Hematopoietic multipotent progenitor cell (in vitro differentiated cells): ENCODE data around the gene RCE1. TPM values are rescaled to one million over a fixed set of nuclear protein-coding genes. Genes with fewer than 3 reads are reported as not detected.

Experiments
- DNase-seq, 3 donors: peaks; one replicate each; pipeline ENCODE4 v3.0.0-alpha.2; 2011 to 2015; ENCODE audit warnings: low read depth in 2 of 3, low spot score in 2 of 3
- total RNA-seq: library from RNA; depleted of rRNA; stranded (reverse); fragments of >200 nt; gene quantifications from one replicate; pipeline ENCODE4 v1.2.3, GENCODE V29; 2012

The RCE1 gene
- total RNA-seq, 1 donor: 30.4 TPM

DNA sequence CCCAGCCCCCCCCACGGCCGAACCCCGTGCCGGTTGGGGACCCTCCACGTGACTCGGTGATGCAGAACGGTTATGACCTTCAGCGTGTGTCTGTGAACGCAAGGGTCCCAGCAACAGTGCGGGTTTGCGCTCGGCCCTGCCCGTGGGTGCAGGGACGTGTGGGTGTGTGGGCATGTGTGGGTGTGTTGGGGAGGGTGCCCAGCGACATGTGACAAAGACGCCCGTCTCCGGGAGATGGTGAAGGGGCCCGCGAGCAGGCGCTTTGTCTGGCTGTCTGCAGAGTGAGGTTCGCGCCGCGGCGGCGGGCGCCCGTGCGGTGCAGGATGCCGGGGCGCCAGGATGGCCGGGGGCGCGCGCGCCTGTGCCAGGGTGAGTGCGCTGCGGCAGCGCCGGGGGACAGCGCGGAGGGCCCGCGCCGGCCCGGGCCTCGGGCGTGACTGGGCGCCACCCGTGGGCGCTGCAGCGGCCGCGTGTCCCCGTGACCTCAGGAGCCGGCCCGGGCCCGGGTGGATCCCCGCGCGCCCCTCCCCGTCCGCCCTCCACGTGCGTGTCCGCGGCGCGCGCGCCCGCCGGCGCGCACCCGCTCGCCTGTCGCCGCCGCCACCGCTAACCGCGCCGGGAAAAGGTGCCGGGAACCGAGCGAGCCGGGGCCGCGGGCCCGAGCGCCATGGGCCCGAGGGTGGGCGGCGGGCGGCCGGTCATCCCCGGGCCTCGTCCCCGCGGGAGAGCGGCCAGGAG lies 13.4 kb downstream of the RCE1 start, which contains the start of gene LRFN4:
TSS of gene LRFN4 (plus strand) at position 569 of the 738 bp plus-strand sequence. CDS start 681 bp downstream, outside the sequence.
- peak in 1 of 3 donors; percentile 47 for DNase-seq

DNA sequence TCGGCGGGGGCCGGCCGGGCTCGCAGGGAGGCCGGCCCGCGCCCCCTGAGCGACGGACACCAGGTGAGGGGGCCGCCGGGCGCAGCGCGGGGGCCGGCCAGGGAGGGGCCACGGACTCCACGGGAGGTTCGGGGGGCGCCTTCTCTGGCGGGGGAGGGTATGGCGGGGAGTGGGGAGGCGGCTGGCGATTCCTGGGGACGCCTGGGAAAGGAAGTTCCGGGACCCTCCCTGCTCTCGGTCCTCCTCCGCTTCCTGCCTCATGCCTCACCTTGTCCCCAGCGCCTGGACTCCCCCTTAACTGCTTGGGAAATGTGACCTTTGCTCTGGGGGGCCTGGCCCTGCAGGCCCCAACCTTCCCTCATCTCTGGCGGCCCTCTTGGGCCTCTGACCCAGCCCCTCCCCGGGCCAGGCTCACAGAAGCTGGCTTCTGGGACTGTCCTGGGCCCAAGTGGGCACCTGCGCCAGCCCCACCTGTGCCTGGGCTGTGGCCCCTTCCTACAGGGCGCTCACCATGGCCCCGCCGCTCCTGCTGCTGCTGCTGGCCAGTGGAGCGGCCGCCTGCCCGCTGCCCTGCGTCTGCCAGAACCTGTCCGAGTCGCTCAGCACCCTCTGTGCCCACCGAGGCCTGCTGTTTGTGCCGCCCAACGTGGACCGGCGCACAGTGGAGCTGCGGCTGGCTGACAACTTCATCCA lies 14.1 kb downstream of the RCE1 start:
- DNase-seq: no peak

DNA sequence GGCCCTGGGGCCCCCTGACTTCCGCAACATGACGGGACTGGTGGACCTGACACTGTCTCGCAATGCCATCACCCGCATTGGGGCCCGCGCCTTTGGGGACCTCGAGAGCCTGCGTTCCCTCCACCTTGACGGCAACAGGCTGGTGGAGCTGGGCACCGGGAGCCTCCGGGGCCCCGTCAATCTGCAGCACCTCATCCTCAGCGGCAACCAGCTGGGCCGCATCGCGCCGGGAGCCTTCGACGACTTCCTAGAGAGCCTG lies 14.6 kb downstream of the RCE1 start:
- no peak for DNase-seq

DNA sequence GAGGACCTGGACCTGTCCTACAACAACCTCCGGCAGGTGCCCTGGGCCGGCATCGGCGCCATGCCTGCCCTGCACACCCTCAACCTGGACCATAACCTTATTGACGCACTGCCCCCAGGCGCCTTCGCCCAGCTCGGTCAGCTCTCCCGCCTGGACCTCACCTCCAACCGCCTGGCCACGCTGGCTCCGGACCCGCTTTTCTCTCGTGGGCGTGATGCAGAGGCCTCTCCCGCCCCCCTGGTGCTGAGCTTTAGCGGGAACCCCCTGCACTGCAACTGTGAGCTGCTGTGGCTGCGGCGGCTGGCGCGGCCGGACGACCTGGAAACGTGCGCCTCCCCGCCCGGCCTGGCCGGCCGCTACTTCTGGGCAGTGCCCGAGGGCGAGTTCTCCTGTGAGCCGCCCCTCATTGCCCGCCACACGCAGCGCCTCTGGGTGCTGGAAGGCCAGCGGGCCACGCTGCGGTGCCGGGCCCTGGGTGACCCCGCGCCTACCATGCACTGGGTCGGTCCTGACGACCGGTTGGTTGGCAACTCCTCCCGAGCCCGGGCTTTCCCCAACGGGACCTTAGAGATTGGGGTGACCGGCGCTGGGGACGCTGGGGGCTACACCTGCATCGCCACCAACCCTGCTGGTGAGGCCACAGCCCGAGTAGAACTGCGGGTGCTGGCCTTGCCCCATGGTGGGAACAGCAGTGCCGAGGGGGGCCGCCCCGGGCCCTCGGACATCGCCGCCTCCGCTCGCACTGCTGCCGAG lies 15.1 kb downstream of the RCE1 start:
- DNase-seq: no peak

DNA sequence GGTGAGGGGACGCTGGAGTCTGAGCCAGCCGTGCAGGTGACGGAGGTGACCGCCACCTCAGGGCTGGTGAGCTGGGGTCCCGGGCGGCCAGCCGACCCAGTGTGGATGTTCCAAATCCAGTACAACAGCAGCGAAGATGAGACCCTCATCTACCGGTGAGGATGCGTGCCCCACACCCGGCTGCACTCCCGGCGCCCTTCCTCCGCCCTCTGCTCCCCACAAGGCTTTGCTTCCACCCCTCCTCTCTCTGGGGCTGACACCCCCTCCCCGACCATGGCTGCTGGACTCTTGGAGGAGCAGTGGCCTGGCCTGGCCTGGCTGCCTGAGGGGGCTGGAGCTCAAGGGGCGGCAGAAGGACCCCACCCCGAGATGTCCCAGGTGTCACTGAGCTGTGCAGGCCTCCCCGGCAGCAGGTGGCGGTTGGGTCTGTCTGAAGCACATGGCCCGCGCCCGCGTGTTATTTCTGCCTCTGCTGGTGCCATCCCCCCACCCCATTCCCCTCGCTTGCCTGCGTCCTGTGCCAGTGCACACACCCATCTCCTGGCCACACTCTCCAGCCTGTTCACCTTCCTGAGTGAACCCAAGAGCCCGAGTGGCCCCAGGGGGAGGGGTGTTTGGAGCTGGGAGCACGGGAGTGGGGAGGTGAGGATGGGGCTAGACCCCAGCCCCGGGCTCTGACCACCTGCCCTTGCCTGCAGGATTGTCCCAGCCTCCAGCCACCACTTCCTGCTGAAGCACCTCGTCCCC lies 15.9 kb downstream of the RCE1 start:
- DNase-seq: no peak

DNA sequence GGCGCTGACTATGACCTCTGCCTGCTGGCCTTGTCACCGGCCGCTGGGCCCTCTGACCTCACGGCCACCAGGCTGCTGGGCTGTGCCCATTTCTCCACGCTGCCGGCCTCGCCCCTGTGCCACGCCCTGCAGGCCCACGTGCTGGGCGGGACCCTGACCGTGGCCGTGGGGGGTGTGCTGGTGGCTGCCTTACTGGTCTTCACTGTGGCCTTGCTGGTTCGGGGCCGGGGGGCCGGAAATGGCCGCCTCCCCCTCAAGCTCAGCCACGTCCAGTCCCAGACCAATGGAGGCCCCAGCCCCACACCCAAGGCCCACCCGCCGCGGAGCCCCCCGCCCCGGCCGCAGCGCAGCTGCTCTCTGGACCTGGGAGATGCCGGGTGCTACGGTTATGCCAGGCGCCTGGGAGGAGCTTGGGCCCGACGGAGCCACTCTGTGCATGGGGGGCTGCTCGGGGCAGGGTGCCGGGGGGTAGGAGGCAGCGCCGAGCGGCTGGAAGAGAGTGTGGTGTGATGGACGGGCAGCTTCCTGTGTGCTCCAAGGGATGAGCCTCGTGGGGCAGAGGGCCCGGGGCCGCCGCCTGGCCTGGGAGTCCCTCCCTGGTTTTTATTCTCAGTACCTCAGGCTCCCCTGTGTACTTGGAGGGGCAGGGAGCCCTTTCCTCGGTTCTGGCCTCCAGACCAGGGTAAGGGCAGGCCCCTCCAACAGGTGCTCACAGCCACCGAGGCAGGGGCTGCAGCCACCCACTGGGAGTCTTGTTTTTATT lies 16.6 kb downstream of the RCE1 start:
- DNase-seq: no peak

DNA sequence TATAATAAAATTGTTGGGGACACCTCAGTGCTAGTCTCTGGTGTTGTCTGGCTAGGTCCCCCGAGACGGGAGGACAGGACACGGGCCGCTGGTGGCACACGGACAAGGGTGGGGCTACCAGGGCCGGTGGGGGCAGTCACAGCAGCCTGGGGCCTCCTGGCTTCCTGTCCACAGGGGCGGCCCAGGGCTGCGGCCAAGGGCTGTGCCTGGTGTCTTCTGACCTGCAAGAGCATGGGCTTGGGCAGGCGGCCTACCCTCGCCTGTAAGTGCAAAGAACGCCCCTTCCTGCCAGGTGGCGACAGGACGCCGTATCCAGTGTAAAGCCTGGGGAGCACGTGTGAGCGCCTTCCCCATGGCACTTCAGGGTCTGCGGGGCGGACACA lies 17.2 kb downstream of the RCE1 start:
- DNase-seq: no peak

DNA sequence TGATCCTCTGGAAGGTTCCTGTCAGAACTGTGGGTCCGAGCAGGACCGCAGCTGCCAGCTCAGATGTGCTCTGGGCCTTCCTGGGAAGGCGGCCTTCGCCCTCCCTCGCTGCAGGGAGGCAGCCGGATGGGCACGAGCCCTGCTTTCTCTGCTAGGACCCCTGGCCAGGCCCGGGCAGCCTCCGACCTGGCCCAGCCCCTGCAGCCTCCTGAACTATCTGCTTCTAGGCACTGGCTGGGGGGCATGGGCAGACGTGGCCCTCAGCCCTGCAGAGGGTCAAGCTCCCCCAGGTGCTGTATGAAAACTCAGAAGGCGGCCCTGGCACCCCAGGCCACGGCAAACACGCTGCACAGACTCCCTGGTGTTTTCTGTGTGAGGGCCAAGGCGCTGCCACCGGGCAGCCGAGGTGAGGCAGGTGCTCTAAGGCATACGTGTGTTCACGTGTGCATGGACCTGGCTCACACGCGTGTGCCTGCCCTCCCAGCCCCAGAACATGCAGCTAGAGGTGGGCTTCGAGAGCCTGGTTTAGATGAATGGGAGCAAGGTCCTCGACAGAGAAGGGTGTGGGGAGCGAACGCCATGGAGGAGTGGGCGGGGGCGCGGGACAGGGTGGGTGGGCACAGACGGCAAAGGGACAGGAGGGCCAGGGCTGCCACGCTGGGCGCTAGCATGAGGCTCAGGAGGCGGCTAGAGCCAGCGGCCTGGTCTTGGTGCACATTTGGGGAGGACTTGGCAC lies 18.0 kb downstream of the RCE1 start:
- no peak for DNase-seq

DNA sequence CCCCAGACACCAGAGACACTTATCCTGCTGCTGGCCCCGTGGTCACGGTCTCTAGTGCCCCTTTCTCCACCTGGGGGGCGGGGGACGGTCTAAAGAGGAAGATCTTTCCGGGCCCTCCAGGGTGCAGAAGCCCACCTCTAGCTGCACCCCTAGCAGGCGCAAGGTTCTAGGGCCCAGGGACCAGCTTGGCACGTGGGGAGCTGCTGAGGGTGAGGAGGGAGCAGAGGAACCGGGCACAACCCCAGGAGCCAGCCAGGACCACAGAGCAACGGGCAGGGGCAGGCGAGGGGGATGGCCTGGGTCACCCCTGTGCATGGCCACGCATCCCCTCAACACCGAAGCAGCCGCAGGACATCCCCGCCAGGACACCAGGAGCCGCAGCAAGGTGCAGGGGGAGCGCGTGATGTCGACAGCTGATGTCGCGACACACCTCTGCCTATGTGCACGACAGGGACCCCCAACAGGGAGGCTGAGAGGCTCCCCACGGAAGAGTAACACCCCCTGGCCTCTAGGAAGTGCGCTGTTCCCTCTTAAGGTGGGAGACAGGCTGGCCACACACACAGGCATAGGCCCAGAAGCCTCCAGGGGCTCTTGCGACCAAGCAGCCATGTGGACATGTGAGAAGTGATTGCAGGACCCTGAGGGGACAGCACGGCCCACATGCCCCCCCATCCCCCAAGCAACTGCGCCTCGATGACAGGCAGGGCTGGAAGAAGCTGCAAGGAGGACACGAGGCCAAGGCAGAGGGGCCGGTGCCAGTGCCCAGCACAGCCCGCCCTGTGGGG lies 18.7 kb downstream of the RCE1 start:
- DNase-seq: no peak

DNA sequence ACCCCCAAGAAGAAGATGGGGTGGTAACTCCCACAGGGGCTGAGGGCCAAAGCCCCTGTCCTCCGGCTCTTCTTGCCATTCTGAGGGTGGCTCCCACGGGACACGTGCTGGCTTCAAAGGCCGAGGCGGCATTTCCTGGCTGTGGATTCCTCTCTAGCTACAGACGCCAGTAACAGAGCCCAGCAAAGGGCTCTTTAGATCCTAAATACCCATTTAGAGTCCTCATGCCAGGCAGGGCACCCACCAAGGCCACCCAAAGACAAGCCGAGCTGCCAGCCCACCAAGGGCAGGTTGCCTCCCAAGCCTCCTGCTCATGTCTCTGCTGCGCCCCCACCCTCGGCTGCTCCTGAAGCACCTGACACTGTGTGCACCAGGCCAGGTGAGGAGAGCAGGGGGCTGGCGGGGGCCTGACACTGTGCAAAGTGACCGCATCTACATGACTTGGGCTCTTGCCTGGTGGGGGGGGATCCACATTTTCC lies 19.4 kb downstream of the RCE1 start:
- no peak for DNase-seq

DNA sequence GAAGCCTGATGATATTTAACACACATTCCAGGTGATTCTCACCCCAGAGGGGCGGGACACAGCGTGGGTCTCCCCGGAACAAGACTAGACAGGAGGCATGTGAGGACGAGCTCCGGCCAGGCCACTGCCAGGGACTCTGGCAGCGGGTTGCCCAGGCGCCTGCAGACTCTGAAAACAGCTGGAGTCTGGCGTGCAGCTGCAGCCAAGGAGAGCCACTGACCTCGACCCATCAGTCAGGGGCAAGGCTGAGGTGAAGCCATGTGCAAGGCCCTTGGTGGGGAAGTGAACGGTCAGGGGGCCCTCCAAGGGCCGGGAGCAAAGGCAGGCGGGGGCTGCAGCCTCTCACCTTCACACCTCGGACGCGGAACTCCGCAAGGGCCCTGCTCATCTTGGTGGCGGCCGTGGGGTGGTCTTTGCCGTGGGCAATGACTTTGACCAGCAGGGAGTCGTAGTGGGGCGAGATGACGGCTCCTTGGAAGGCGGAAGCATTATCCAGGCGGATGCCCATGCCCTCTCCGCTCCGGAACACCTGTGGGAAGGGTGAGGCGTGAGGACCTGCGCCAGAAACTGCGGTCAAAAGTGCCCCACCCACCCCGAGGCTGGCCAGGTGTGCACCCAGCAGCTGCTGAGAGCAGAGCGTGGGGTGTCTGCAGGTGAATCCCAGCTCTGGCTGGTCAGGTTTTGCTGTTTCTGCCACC lies 20.3 kb downstream of the RCE1 start:
- DNase-seq: no peak

DNA sequence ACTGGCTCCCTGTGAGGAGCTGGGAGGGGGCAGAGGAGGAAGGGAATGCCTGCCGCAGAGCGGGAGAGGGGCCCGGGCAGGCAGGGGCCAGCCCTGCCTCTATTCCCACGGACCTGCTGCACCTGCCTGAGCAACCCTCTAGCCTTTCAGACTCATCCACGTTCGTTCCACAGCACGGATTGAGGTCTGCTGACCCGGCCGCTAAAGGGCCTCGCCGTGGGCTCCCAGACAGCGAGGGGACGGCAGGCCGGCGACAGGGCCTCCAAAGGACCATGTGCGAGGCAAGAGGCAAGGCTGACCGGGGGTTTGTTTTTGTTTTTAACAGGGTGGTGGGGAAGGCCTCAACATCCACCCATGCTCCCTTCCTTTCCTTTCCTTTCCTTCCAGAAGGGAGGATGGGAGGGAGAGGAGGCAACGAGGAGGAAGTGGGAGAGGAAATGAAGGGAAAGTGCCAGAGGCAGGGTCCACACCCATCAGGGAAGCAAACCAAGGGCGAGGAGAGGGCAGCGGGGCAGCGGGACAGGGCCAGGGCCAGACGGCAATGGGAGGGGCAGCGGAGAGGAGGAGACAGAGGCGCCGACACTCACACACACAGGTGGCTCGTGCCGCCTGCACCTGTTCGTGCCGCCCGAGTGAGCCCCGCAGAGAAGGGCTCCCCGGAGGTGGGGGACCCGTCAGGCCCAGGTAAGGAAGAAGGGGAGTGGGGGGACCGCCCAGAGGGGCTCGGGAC lies 21.1 kb downstream of the RCE1 start:
- DNase-seq: no peak

DNA sequence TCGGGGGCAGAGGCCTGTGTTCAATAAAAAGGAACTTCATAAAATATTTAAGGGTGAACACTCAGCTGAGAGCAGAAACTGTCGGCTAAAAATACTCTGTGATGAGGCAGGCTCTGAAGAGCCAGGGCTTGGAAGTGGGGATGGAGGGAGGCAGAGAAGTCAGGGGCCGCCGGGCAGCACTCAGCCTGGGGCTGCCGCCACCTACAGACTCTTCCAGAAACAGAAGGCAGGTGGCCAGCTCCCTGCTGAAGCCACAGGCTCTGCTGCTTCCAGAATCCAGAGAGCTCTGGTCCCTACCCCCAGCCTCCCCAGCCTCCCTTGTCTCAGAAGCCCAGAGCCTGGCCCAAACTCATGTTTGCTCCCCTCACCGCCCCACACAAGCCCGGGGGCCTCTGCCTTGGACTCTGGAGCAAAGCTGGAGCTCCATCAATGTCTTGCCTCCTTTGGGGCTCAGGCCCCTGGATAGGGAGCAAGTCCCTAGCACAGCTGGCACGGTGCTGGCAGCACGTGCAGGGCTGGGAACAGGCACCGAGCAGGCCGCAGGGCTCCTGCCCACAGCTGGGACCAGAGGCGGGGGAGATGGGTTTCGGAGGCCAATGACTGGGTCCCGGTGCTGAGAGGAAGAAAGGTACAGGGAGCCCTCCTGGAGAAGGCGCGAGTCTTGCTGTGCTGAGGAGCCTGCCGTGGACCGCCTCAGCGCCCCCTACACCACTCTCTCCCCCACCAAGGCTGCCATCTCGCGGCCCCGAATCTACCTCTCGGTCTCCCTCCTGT lies 21.9 kb downstream of the RCE1 start:
- DNase-seq: no peak

DNA sequence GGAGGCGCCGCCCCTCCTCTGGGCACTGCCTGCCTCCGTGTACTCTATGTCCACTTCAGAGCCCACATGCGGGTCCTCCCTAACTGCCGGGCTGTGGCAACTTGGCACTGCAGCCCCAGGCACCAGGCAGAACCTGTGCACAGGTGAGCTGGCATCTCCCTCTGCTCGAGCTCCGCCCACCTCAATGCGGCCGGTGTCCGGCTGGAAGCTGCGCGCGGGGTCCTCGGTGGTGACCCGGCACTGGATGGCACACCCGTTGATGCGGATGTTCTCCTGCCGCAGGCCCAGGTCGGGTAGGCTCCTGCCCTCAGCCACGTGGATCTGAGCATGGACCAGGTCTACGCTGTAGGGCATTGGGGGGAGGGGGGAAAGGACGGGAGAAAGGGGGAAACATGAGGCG lies 22.8 kb downstream of the RCE1 start:
- DNase-seq: no peak

DNA sequence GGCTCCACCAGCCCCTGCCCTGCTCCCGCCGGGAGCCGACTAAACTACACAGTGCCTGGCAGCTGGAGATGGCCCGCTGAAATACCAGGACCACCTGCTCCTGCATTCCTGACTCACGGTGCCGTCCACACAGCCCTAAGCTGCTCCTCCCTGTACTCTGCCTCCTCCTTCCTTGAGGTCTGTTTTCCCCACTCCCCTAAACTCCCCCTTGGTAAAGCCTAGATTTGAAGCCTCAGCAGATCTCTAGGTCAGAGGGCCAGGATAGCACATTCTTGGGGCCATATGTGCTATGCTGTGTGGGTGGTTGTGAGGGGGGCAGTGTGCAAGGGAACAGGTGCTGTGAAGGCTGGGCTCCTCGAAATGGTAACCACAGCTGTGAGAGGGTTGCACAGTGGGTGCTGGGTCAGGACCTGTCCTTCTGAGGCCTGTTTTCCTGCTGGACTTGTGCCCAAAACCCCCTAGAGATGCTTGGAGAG lies 23.3 kb downstream of the RCE1 start:
- no peak for DNase-seq

DNA sequence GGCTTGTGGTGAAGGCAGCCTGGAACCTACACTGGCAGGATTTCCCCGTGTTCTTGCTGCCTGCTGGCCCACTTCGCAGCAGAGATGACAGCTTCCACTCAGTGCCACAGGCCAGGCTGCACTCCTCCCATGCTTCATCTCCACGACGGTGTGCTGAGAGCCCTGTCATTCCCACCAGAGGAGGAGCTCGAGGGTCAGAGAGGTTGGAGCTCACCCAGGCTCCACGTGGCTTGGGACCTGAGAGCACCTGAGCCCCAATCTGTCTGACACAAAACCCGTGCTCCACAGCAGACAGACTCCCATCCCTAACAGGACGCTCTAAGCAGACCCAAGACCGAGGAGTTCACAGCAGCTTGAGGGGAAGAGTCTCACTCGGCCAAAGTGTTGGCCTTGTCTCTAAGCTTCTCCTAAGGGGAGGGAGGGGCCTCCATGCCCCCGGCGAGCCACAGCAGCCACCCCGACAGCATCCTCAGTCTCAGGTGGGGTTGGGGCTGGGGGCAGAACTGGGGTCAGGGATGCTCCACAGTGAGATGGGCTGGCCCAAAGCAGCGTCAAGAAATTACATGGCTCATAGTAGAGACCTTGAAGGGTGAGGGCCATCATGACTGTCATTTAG lies 24.3 kb downstream of the RCE1 start:
- no peak for DNase-seq
